ENCODE results near the gene PTPRA. TPM values are rescaled to one million over a fixed set of nuclear protein-coding genes. Genes with fewer than 3 reads are reported as not detected.

Gene PTPRA
- total and polyA plus RNA-seq, 2 of the 13 experiments (the other 11 are each of a cell fraction or from before 2014, with no cell fraction given) = 47.2 to 127 TPM

- no peak for TF ChIP-seq PHB2 (IDR thresholded peaks at IDR 0.05; ENCODE audit: partially characterized antibody)
- TF ChIP-seq ZNF318 (CRISPR knock-in tag; IDR thresholded peaks at IDR 0.05) = peak; percentile 95
- TF ChIP-seq, protein P1, sequence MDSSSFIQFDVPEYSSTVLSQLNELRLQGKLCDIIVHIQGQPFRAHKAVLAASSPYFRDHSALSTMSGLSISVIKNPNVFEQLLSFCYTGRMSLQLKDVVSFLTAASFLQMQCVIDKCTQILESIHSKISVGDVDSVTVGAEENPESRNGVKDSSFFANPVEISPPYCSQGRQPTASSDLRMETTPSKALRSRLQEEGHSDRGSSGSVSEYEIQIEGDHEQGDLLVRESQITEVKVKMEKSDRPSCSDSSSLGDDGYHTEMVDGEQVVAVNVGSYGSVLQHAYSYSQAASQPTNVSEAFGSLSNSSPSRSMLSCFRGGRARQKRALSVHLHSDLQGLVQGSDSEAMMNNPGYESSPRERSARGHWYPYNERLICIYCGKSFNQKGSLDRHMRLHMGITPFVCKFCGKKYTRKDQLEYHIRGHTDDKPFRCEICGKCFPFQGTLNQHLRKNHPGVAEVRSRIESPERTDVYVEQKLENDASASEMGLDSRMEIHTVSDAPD (CRISPR knock-in tag; IDR thresholded peaks at IDR 0.05) = peak; percentile 43; the same call in 1 of the 2 replicates
- peak; percentile 14; the same call in 1 of the 2 replicates for TF ChIP-seq GATAD2A (CRISPR knock-in tag; IDR thresholded peaks at IDR 0.05)
- TF ChIP-seq RCOR2 (CRISPR knock-in tag; IDR thresholded peaks at IDR 0.05) = peak; percentile 78
- TF ChIP-seq NFIB (CRISPR knock-in tag; IDR thresholded peaks at IDR 0.05; ENCODE audit: borderline replicate concordance) = no peak
- TF ChIP-seq ZFYVE20 (CRISPR knock-in tag; IDR thresholded peaks at IDR 0.05; ENCODE audit: borderline replicate concordance, low read depth) = 0 out of 2 replicates have a peak, but pooled peaks have one; percentile 20
- peak; percentile 59; the same call in 1 of the 2 replicates for TF ChIP-seq ZBTB10 (CRISPR knock-in tag; IDR thresholded peaks at IDR 0.05; ENCODE audit: borderline replicate concordance)
- no peak for TF ChIP-seq PTBP1 (IDR thresholded peaks at IDR 0.05; ENCODE audit: low read depth, low read length, poor library complexity, severe bottlenecking)
- peak; percentile 52 for TF ChIP-seq SKI (IDR thresholded peaks at IDR 0.05; ENCODE audit: partially characterized antibody)
- peak; percentile 93; the same call in 1 of the 2 replicates for TF ChIP-seq THYN1 (CRISPR knock-in tag; IDR thresholded peaks at IDR 0.05; ENCODE audit: borderline replicate concordance, low read depth)
- no peak for TF ChIP-seq LCORL (IDR thresholded peaks at IDR 0.05)
- TF ChIP-seq LCORL (CRISPR knock-in tag; IDR thresholded peaks at IDR 0.05) = no peak; the same call in none of the 2 replicates
- TF ChIP-seq DPF2 (CRISPR knock-in tag; IDR thresholded peaks at IDR 0.05; ENCODE audit: borderline replicate concordance, low read depth) = no peak
- no peak for TF ChIP-seq ZNF207 (IDR thresholded peaks at IDR 0.05; ENCODE audit: borderline replicate concordance)
- TF ChIP-seq ZNF335 (CRISPR knock-in tag; IDR thresholded peaks at IDR 0.05) = peak; percentile 86
- no peak for TF ChIP-seq HIVEP1 (CRISPR knock-in tag; IDR thresholded peaks at IDR 0.05)
These were observed at the start of gene PTPRA (continued) for GRCh38 chr20:2873010-2873746.
